OCI-LY1 (cell line): ENCODE data around the gene OR4S2.

Source experiments
- H2AFZ ChIP-seq: fragments of 200-600 bp; sonication (generic), shearing (Covaris generic); 2 replicates; pipeline ENCODE4 v1.6.0; 2014; ENCODE audit warnings: antibody characterized with exemption, mild to moderate bottlenecking, low read length
- H3F3A ChIP-seq: fragments of 200-600 bp; sonication (generic), shearing (Covaris generic); 2 replicates; pipeline ENCODE4 v1.6.0; 2014; ENCODE audit warnings: mild to moderate bottlenecking, antibody characterized with exemption, low read length, moderate library complexity; ENCODE audit not compliant: insufficient read depth
- H3K27ac ChIP-seq: fragments of 200-600 bp; sonication (generic); 2 replicates; pipeline ENCODE4 v1.5.1; 2014; ENCODE audit warnings: low read length, mixed run types, mild to moderate bottlenecking, low read depth; ENCODE audit not compliant: poor library complexity, severe bottlenecking
- H3K27me3 ChIP-seq: fragments of 200-600 bp; sonication (generic); 2 replicates; pipeline ENCODE4 v1.6.0; 2014; ENCODE audit warnings: antibody characterized with exemption, mild to moderate bottlenecking, low read length, moderate library complexity; ENCODE audit not compliant: insufficient read depth
- H3K36me3 ChIP-seq: fragments of 200-600 bp; sonication (generic); 2 replicates; pipeline ENCODE4 v1.6.1; 2014; ENCODE audit warnings: mild to moderate bottlenecking, antibody characterized with exemption, low read length, moderate library complexity, mixed read lengths; ENCODE audit not compliant: insufficient read depth
- H3K4me1 ChIP-seq: fragments of 200-600 bp; sonication (generic); 2 replicates; pipeline ENCODE4 v1.5.1; 2014; ENCODE audit warnings: mild to moderate bottlenecking, low read length, moderate library complexity; ENCODE audit not compliant: insufficient read depth, severe bottlenecking
- H3K4me2 ChIP-seq: fragments of 200-600 bp; sonication (generic), shearing (Covaris generic); 2 replicates; pipeline ENCODE4 v1.6.1; 2014; ENCODE audit warnings: low read length
- H3K4me3 ChIP-seq: fragments of 200-600 bp; sonication (generic); 2 replicates; pipeline ENCODE4 v1.5.1; 2014; ENCODE audit warnings: low read length, low read depth, mild to moderate bottlenecking, mixed read lengths; ENCODE audit not compliant: poor library complexity, severe bottlenecking
- H3K79me2 ChIP-seq: fragments of 200-600 bp; shearing (Covaris generic); 2 replicates; pipeline ENCODE4 v1.6.1; 2016; ENCODE audit warnings: mixed run types, low read length, mixed read lengths; ENCODE audit not compliant: insufficient read depth
- H3K9ac ChIP-seq: fragments of 200-600 bp; sonication (generic), shearing (Covaris generic); 2 replicates; pipeline ENCODE4 v1.6.1; 2014; ENCODE audit warnings: mild to moderate bottlenecking, low read length, mixed read lengths
- H3K9me2 ChIP-seq: fragments of 200-600 bp; sonication (generic), shearing (Covaris generic); 2 replicates; pipeline ENCODE4 v1.6.1; 2014; ENCODE audit warnings: low read depth, mild to moderate bottlenecking, low read length, mixed read lengths
- H3K9me3 ChIP-seq: fragments of 200-600 bp; shearing (Covaris generic); 2 replicates; pipeline ENCODE4 v1.6.1; 2014; ENCODE audit warnings: low read length, mixed read lengths
- H4K20me1 ChIP-seq: fragments of 200-600 bp; sonication (generic), shearing (Covaris generic); 2 replicates; pipeline ENCODE4 v1.6.0; 2016; ENCODE audit warnings: mild to moderate bottlenecking, low read length; ENCODE audit not compliant: insufficient read depth
- CTCF ChIP-seq: fragments of 200-600 bp; sonication (generic), shearing (Covaris generic); IDR thresholded peaks from 2 replicates; pipeline ENCODE4 v1.5.1; 2017; ENCODE audit warnings: mild to moderate bottlenecking, antibody characterized with exemption, low read length, moderate library complexity, mixed read lengths
- EZH2 ChIP-seq: fragments of 200-600 bp; sonication (generic), shearing (Covaris generic); IDR thresholded peaks from 2 replicates; pipeline ENCODE4 v1.8.0; 2017; ENCODE audit warnings: borderline replicate concordance, mixed run types, mild to moderate bottlenecking, antibody characterized with exemption, low read length, moderate library complexity, mixed read lengths

Gene OR4S2, protein sequence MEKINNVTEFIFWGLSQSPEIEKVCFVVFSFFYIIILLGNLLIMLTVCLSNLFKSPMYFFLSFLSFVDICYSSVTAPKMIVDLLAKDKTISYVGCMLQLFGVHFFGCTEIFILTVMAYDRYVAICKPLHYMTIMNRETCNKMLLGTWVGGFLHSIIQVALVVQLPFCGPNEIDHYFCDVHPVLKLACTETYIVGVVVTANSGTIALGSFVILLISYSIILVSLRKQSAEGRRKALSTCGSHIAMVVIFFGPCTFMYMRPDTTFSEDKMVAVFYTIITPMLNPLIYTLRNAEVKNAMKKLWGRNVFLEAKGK

DNA sequence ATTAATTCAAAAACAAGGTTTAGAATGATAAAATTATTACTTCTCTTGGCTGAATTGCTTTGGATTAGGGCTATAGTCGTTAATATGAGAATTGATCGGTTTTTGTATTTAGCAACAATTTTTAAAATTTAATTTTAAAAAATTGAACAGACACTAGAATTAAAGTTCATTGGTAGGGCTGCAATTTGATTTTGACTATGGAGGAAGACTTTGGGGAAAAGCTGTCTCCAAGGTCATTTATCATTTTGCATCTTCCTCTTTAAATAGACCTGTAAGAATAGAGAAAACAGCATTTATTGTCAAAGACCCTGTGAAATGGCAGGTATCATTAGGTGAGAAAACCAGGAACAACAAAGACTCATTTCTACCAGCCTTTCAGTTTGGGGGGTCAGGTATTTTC is at the start of gene OR4S2:
TSS of gene OR4S2 (plus strand) at position 301 of the 400 bp plus-strand sequence. CDS start 2,577 bp downstream, outside the sequence.
- no peak within 1 kb of the TSS for H3K9ac ChIP-seq
- H3K27ac ChIP-seq = no peak within 1 kb of the TSS
- no peaks in the 10 kb centered on the region for H3K4me1 ChIP-seq
- no peak for TF ChIP-seq EZH2
- TF ChIP-seq CTCF = no peak
- no peak within 1 kb of the TSS for H3K4me2 ChIP-seq
- H3K9me3 ChIP-seq = no peaks in the 10 kb centered on the region
- H3F3A ChIP-seq = no peaks in the 10 kb centered on the region
- no peak within 1 kb of the TSS for H3K4me3 ChIP-seq
- no peaks in the 10 kb centered on the region for H3K79me2 ChIP-seq
- no peak within 1 kb of the TSS for H2AFZ ChIP-seq
- H3K27me3 ChIP-seq = no peaks in the 10 kb centered on the region
- no peaks in the 10 kb centered on the region for H3K9me2 ChIP-seq
- H3K36me3 ChIP-seq = no peaks in the 10 kb centered on the region
- H4K20me1 ChIP-seq = no peaks in the 10 kb centered on the region

GRCh38 chr11:55607545-55607944 is 40.6 kb upstream of the OR4S2 start, which contains the start of gene OR4C11:
Gene OR4C11 (minus strand): TSS chr11:55607645. CDS start chr11:55604373, 3,272 bp downstream.
- TF ChIP-seq CTCF (no peak), EZH2 (no peak)
- H3K4me3 ChIP-seq = no peak within 1 kb of the TSS
- no peaks in the 10 kb centered on the region for H3K9me2 ChIP-seq
- H3K79me2 ChIP-seq = no peaks in the 10 kb centered on the region
- no peak within 1 kb of the TSS for H3K9ac ChIP-seq
- no peaks in the 10 kb centered on the region for H3K27me3 ChIP-seq
- H3K36me3 ChIP-seq = no peaks in the 10 kb centered on the region
- H3F3A ChIP-seq = no peaks in the 10 kb centered on the region
- no peak within 1 kb of the TSS for H3K27ac ChIP-seq
- H4K20me1 ChIP-seq = no peaks in the 10 kb centered on the region
- no peaks in the 10 kb centered on the region for H3K9me3 ChIP-seq
- no peak within 1 kb of the TSS for H2AFZ ChIP-seq
- H3K4me2 ChIP-seq = no peak within 1 kb of the TSS
- H3K4me1 ChIP-seq = no peaks in the 10 kb centered on the region

GRCh38 chr11:55624531-55624930 is 23.6 kb upstream of the OR4S2 start:
- Histone ChIP-seq H4K20me1 (no peaks in the 10 kb centered on the region), H3K9me3 (no peaks in the 10 kb centered on the region), H3K4me2 (no peak overlapping the region), H3K4me1 (no peaks in the 10 kb centered on the region), H3K9me2 (no peaks in the 10 kb centered on the region), H3K79me2 (no peaks in the 10 kb centered on the region), H3K27me3 (no peaks in the 10 kb centered on the region), H3K9ac (no peak overlapping the region), H3K4me3 (no peak overlapping the region), H2AFZ (no peak overlapping the region), H3K36me3 (no peaks in the 10 kb centered on the region), H3K27ac (no peak overlapping the region), H3F3A (no peaks in the 10 kb centered on the region)
- TF ChIP-seq EZH2 (no peak), CTCF (no peak)
